DMS153 treated with DMSO at 0.1 percent for 48 hours (cell line): Measurements from ENCODE around the gene RAX2.
A peak's percentile ranks its signal among the peaks of the same experiment; 100 is the strongest.
"Not testable (repeated sequence)": the region's sequence is repeated elsewhere in the genome, so short reads cannot be mapped to it uniquely, and the experiment has no call there.

Experiments used
- DNase-seq: peaks from one replicate; lab custom pipeline; 2025; ENCODE audit not compliant: unreplicated experiment; lab: John Stamatoyannopoulos, UW

The RAX2 gene

GRCh38 chr19:3778104-3778867 is 6.3 kb upstream of the RAX2 start:
- no peak for DNase-seq

GRCh38 chr19:3776479-3777040 is 4.5 kb upstream of the RAX2 start:
- DNase-seq: no peak

- DNase-seq: no peak
Measured at GRCh38 chr19:3775831-3776230, 3.8 kb upstream of the RAX2 start.

GRCh38 chr19:3775374-3775711 is 3.3 kb upstream of the RAX2 start:
- no peak for DNase-seq

- DNase-seq: no peak
Measured at GRCh38 chr19:3774621-3775373, 2.8 kb upstream of the RAX2 start.

GRCh38 chr19:3773814-3774515 is 1.9 kb upstream of the RAX2 start:
- DNase-seq: no peak

GRCh38 chr19:3771000-3771905 is 775 bp downstream of the RAX2 start:
- DNase-seq: no peak

GRCh38 chr19:3770136-3770999 is 1.7 kb downstream of the RAX2 start:
- no peak for DNase-seq

- no peak for DNase-seq
Measured at GRCh38 chr19:3769494-3769893, 2.5 kb downstream of the RAX2 start.

- DNase-seq: no peak
Measured at GRCh38 chr19:3768748-3769099, 3.3 kb downstream of the RAX2 start.

- no peak for DNase-seq
Measured at GRCh38 chr19:3768015-3768747, 3.8 kb downstream of the RAX2 start.

- DNase-seq: no peak
Measured at GRCh38 chr19:3767050-3767449, 5.0 kb downstream of the RAX2 start.

- no peak for DNase-seq
Measured at GRCh38 chr19:3766520-3766919, 5.5 kb downstream of the RAX2 start.

- DNase-seq: not testable (repeated sequence)
Measured at GRCh38 chr19:3765757-3766156, 6.3 kb downstream of the RAX2 start.

GRCh38 chr19:3765121-3765520 is 6.9 kb downstream of the RAX2 start:
- DNase-seq: no peak

- peak; percentile 98 for DNase-seq
Measured at GRCh38 chr19:3762501-3763459, 9.2 kb downstream of the RAX2 start, which contains the start of gene MRPL54. Gene MRPL54 (plus strand): TSS chr19:3762682. CDS start chr19:3762701, 19 bp downstream.

GRCh38 chr19:3762130-3762473 is 9.9 kb downstream of the RAX2 start:
- no peak for DNase-seq
